Progenitor cell of endocrine pancreas (in vitro differentiated cells): ENCODE results near the gene PARP1. TPM values are rescaled to one million over a fixed set of nuclear protein-coding genes. Genes with fewer than 3 reads are reported as not detected.

Experiments
- DNase-seq: peaks from one replicate; pipeline ENCODE4 v3.0.0; 2021; ENCODE audit warnings: low spot score; ENCODE audit not compliant: unreplicated experiment
- H3K27ac Mint-ChIP-seq: 2 replicates; pipeline ENCODE4 v1.8.0; 2021; ENCODE audit warnings: mild to moderate bottlenecking, moderate library complexity, mixed read lengths
- H3K27me3 Mint-ChIP-seq: 2 replicates; pipeline ENCODE4 v1.8.0; 2021; ENCODE audit warnings: mixed read lengths
- H3K36me3 Mint-ChIP-seq: 2 replicates; pipeline ENCODE4 v1.8.0; 2022; ENCODE audit warnings: mixed read lengths; ENCODE audit not compliant: insufficient read depth
- H3K4me1 Mint-ChIP-seq: 2 replicates; pipeline ENCODE4 v1.8.0; 2021; ENCODE audit warnings: low read depth, mixed read lengths
- H3K4me3 Mint-ChIP-seq: 2 replicates; pipeline ENCODE4 v1.8.0; 2021; ENCODE audit warnings: low read depth, mild to moderate bottlenecking, moderate library complexity, mixed read lengths
- H3K9me3 Mint-ChIP-seq: 2 replicates; pipeline ENCODE4 v1.8.0; 2021; ENCODE audit warnings: low read depth, mixed read lengths
- total RNA-seq: library from RNA; stranded (reverse); gene quantifications from 2 replicates; pipeline ENCODE4 v1.2.1, GENCODE V29; 2021
- TF ChIP-seq, protein P1 (sequence below): fragments of 200-600 bp; sonication (generic); IDR thresholded peaks from one replicate; pipeline ENCODE4 v1.5.0; 2021; ENCODE audit warnings: antibody characterized with exemption, mild to moderate bottlenecking; ENCODE audit not compliant: unreplicated experiment

The PARP1 gene
- total RNA-seq, 1 donor from 2014 or later = 159 TPM

DNA sequence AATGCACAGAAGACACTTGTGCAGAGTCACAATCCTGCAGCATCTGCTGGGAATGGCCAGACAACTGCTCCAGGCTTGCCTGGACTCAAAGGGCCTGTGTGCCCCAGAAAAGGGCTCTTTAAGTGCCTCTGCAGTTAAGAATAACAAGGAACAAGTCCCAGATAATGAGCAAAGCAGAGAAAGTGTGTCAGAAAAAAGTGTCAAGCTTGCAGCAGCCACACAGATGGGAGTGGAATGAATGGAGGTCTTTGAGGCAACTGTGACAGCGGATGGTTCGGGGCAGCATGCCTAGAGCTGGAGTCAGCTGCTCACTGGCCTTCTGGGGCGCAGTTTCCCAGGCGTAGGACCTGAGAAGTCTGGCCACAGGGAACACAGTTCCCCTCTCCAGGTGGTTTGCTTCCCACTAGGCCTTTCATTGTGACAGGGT, 5.1 kb downstream of the PARP1 start:
- no peak for DNase-seq
- Mint-ChIP-seq H3K27me3 (no peaks in the 10 kb centered on the region), H3K4me1 (peaks cover 35% of the 10 kb centered on the region), H3K36me3 (peaks cover 24% of the 10 kb centered on the region), H3K27ac (no peak overlapping the region), H3K9me3 (no peaks in the 10 kb centered on the region), H3K4me3 (no peak overlapping the region)
- TF ChIP-seq, protein P1, sequence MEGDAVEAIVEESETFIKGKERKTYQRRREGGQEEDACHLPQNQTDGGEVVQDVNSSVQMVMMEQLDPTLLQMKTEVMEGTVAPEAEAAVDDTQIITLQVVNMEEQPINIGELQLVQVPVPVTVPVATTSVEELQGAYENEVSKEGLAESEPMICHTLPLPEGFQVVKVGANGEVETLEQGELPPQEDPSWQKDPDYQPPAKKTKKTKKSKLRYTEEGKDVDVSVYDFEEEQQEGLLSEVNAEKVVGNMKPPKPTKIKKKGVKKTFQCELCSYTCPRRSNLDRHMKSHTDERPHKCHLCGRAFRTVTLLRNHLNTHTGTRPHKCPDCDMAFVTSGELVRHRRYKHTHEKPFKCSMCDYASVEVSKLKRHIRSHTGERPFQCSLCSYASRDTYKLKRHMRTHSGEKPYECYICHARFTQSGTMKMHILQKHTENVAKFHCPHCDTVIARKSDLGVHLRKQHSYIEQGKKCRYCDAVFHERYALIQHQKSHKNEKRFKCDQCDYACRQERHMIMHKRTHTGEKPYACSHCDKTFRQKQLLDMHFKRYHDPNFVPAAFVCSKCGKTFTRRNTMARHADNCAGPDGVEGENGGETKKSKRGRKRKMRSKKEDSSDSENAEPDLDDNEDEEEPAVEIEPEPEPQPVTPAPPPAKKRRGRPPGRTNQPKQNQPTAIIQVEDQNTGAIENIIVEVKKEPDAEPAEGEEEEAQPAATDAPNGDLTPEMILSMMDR = no peak

DNA sequence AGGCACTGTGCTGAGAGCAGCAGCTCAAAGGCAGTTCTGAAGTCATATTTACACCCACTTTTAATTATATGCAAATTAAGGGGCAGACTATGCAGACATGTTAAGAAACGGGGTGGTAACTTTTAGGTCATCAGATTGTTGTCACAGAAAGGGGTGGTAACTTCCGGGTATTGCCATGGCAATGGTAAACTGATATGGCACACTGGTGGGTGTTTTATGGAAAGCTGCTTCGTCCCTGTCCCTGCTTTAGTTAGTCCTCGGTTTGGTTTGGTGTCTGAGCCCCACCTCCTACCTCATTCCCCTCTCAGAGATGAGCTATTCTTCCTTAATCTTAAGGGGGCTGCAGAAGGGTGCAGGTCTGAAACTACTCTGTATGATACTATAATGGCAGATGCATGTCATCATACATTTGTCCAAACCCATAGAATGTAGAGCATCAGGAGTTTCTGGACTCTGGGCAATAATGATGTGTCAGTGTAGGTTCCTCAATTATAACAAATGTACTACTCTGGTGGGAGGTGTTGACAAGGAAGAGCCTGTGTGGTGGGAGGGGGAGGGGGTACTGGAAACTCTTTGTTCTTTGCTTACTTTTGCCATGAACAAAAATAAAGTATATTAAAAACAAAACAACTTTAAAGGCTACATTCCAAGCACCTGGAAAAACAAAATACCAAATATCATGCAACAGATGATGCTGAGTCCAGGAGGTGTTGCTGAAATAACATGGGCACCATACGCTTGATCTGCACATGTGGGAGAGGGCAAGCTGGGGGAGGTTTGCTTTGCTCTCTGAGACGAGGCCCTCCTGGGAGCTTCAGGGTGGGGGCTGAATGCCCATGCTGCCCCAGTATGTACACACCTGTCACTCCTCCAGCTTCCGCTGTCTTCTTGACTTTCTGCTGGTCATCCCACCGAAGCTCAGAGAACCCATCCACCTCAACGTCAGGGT, 6.3 kb downstream of the PARP1 start:
- TF ChIP-seq, protein P1 = no peak
- no peaks in the 10 kb centered on the region for H3K9me3 Mint-ChIP-seq
- H3K4me3 Mint-ChIP-seq = no peak overlapping the region
- DNase-seq = no peak
- no peak overlapping the region for H3K27ac Mint-ChIP-seq
- no peaks in the 10 kb centered on the region for H3K27me3 Mint-ChIP-seq
- H3K4me1 Mint-ChIP-seq = peaks cover 34% of the 10 kb centered on the region
- H3K36me3 Mint-ChIP-seq = peaks cover 30% of the 10 kb centered on the region

DNA sequence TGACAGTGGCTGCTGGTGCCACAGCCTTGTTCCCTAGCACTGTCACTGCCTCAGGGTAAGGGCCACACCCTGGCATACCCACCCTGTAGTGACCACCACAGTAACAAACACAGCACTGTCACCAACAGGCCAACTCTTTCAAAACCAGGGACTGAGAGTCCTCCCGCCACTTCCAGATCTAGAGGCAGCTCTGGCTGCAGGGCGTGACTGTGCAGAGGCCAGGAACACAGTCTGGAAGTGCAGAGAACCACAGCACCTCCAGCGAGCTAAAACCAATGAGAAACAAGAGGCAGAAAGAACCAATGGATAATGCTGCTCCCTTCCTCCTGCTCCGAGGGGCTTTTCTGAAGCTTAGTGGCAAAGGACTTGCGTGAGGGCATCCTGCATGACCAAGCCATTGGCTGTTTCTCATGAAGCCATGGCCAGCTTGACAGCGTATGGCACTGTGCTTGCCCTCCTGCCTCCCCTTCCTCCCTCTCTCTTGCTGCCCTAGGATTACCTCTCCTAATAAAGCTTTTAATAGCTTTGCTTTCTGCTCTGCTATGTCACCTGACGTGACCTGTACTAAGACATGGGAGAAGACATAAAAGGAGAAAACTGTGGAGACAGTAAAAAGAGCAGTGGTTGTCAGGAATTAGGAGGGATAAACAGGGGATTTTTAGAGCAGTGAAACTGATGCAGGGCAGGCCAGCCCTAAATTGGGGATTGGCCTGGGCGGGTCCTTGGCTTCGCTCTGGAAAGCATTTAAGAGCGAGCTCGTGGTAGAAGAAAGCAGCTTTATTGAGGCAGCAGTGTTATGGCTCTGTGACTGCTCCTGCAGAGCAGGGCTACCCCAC, 7.2 kb downstream of the PARP1 start:
- Mint-ChIP-seq H3K27me3 (no peaks in the 10 kb centered on the region), H3K4me3 (no peak overlapping the region), H3K4me1 (peaks cover 26% of the 10 kb centered on the region), H3K36me3 (peaks cover 31% of the 10 kb centered on the region), H3K9me3 (no peaks in the 10 kb centered on the region), H3K27ac (no peak overlapping the region)
- DNase-seq = no peak
- TF ChIP-seq, protein P1 = no peak

DNA sequence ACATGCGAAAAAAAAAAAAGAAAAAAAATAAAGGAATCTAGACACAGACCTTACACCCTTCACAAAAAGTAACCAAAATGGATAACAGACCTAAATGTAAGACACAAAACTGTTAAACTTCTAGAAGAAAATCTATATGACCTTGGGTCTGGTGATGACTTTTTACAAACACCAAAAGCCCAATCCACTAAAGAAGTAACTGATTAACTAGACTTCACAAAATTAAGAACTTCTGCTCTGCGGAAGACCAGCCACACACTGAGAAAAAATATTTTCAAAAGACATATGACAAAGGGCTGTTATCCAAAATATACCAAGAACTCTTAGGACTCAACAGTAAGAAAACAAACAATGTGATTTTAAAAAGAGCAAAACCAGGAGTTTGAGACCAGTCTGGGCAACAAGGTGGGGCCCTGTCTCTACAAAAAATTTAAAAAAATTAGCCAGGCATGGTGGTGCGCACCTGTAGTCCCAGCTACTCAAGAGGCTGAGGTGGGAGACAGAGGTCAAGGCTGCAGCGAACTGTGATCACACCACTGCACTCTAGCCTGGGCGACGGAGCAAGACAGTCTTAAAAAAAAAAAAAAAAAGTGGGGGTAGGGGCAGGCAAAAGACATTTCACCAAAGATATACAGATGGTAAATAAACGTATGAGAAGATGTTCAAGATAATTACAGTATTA, 9.8 kb downstream of the PARP1 start:
- peak overlapping the region; percentile 43 for H3K27ac Mint-ChIP-seq
- DNase-seq = no peak
- no peaks in the 10 kb centered on the region for H3K27me3 Mint-ChIP-seq
- H3K9me3 Mint-ChIP-seq = no peaks in the 10 kb centered on the region
- peaks cover 11% of the 10 kb centered on the region for H3K4me1 Mint-ChIP-seq
- no peak overlapping the region for H3K4me3 Mint-ChIP-seq
- peaks cover 40% of the 10 kb centered on the region for H3K36me3 Mint-ChIP-seq
- TF ChIP-seq, protein P1 = no peak
